ENCODE data around the gene ATP2A1.

DNA sequence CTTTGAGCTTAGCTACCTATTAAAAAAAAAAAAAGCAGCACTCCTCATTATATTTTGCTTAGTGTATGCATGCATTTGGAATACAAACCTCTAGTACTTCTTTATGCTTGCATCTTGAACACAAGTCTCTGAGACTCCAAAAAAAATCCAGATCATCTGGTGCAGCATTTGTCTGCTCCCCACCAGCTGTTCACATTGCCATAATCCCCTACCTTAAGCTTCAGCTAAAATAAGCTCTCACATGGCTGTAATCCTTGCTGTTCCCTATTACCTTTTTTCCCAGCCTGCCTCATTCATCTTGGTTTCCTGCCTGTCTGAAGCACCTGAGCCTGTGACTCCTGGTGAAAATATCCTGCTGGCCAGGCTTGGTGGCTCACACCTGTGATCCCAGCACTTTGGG, 65.0 kb downstream of the ATP2A1 start:
- TF ChIP-seq, protein P1, sequence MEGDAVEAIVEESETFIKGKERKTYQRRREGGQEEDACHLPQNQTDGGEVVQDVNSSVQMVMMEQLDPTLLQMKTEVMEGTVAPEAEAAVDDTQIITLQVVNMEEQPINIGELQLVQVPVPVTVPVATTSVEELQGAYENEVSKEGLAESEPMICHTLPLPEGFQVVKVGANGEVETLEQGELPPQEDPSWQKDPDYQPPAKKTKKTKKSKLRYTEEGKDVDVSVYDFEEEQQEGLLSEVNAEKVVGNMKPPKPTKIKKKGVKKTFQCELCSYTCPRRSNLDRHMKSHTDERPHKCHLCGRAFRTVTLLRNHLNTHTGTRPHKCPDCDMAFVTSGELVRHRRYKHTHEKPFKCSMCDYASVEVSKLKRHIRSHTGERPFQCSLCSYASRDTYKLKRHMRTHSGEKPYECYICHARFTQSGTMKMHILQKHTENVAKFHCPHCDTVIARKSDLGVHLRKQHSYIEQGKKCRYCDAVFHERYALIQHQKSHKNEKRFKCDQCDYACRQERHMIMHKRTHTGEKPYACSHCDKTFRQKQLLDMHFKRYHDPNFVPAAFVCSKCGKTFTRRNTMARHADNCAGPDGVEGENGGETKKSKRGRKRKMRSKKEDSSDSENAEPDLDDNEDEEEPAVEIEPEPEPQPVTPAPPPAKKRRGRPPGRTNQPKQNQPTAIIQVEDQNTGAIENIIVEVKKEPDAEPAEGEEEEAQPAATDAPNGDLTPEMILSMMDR (IDR thresholded peaks at IDR 0.05), result no peak
- no peak for TF ChIP-seq POLR2AphosphoS5 (IDR thresholded peaks at IDR 0.05; ENCODE audit: low read depth, low read length)
- TF ChIP-seq, protein P2, sequence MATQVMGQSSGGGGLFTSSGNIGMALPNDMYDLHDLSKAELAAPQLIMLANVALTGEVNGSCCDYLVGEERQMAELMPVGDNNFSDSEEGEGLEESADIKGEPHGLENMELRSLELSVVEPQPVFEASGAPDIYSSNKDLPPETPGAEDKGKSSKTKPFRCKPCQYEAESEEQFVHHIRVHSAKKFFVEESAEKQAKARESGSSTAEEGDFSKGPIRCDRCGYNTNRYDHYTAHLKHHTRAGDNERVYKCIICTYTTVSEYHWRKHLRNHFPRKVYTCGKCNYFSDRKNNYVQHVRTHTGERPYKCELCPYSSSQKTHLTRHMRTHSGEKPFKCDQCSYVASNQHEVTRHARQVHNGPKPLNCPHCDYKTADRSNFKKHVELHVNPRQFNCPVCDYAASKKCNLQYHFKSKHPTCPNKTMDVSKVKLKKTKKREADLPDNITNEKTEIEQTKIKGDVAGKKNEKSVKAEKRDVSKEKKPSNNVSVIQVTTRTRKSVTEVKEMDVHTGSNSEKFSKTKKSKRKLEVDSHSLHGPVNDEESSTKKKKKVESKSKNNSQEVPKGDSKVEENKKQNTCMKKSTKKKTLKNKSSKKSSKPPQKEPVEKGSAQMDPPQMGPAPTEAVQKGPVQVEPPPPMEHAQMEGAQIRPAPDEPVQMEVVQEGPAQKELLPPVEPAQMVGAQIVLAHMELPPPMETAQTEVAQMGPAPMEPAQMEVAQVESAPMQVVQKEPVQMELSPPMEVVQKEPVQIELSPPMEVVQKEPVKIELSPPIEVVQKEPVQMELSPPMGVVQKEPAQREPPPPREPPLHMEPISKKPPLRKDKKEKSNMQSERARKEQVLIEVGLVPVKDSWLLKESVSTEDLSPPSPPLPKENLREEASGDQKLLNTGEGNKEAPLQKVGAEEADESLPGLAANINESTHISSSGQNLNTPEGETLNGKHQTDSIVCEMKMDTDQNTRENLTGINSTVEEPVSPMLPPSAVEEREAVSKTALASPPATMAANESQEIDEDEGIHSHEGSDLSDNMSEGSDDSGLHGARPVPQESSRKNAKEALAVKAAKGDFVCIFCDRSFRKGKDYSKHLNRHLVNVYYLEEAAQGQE (IDR thresholded peaks at IDR 0.05; ENCODE audit: insufficient read depth in 1 of 2, low read depth in 2 of 2, low read length in 1 of 2), result no peak

Measured in Panc1 (cell line).